Measurements from ENCODE around the gene ZBTB17.

The ZBTB17 gene

GRCh38 chr1:15963968-15964648 is 11.8 kb downstream of the ZBTB17 start:
- H3K4me3 ChIP-seq (ENCODE audit: control insufficient read depth, low read depth, low read length) = no peak overlapping the region
- no peak for TF ChIP-seq CTCF (conservative IDR thresholded peaks at IDR 0.05; ENCODE audit: control insufficient read depth, insufficient read depth, low read depth, low read length)
- DNase-seq (ENCODE audit: low read depth) = no peak

- no peak for DNase-seq (ENCODE audit: low read depth)
- no peak overlapping the region for H3K4me3 ChIP-seq (ENCODE audit: control insufficient read depth, low read depth, low read length)
- TF ChIP-seq CTCF (conservative IDR thresholded peaks at IDR 0.05; ENCODE audit: control insufficient read depth, insufficient read depth, low read depth, low read length) = no peak
Observed at GRCh38 chr1:15963363-15963967, 12.4 kb downstream of the ZBTB17 start.

- no peak for TF ChIP-seq CTCF (conservative IDR thresholded peaks at IDR 0.05; ENCODE audit: control insufficient read depth, insufficient read depth, low read depth, low read length)
- no peak for DNase-seq (ENCODE audit: low read depth)
- H3K4me3 ChIP-seq (ENCODE audit: control insufficient read depth, low read depth, low read length) = no peak overlapping the region
Observed at GRCh38 chr1:15962671-15963362, 13.1 kb downstream of the ZBTB17 start.

- no peak for TF ChIP-seq CTCF (conservative IDR thresholded peaks at IDR 0.05; ENCODE audit: control insufficient read depth, insufficient read depth, low read depth, low read length)
- H3K4me3 ChIP-seq (ENCODE audit: control insufficient read depth, low read depth, low read length) = no peak overlapping the region
- no peak for DNase-seq (ENCODE audit: low read depth)
Observed at GRCh38 chr1:15962176-15962575, 13.7 kb downstream of the ZBTB17 start.

GRCh38 chr1:15961492-15961891 is 14.4 kb downstream of the ZBTB17 start:
- H3K4me3 ChIP-seq (ENCODE audit: control insufficient read depth, low read depth, low read length) = no peak overlapping the region
- TF ChIP-seq CTCF (conservative IDR thresholded peaks at IDR 0.05; ENCODE audit: control insufficient read depth, insufficient read depth, low read depth, low read length) = no peak
- no peak for DNase-seq (ENCODE audit: low read depth)

- no peak for DNase-seq (ENCODE audit: low read depth)
- TF ChIP-seq CTCF (conservative IDR thresholded peaks at IDR 0.05; ENCODE audit: control insufficient read depth, insufficient read depth, low read depth, low read length) = no peak
- no peak overlapping the region for H3K4me3 ChIP-seq (ENCODE audit: control insufficient read depth, low read depth, low read length)
Observed at GRCh38 chr1:15960808-15961207, 15.1 kb downstream of the ZBTB17 start.

Data from fibroblast of mammary gland (primary cell).